HG03066 (cell line): ENCODE measurements around the gene CD2AP.
"Not testable (repeated sequence)": the region's sequence is repeated elsewhere in the genome, so short reads cannot be mapped to it uniquely, and the experiment has no call there.

Source experiments
- ATAC-seq: cut with Tn5 transposase; IDR thresholded peaks from one replicate; pipeline ENCODE4 v1.9.1; 2021; ENCODE audit warnings: low read depth; ENCODE audit not compliant: unreplicated experiment

The CD2AP gene

DNA sequence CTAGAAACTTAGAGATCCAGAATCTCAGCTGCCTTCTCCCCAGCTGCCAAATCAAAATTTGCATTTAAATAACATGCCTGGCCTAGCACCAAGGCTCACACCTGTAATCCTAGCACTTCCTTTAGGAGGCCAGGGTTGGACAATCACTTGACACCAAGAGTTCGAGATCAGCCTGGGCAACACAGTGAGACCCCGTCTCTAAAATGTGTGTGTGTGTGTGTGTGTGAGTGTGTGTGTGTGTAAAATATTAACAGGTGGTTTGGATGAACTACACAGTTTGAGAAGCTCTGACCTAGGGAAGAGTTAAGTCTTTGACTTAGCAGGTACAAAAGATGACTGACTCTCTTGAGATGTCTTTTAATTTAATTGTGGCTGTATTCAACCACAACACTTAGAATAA is 20.2 kb upstream of the CD2AP start:
- ATAC-seq, result no peak

- no peak for ATAC-seq
Measured at GRCh38 chr6:47464052-47464451, 13.5 kb upstream of the CD2AP start.

DNA sequence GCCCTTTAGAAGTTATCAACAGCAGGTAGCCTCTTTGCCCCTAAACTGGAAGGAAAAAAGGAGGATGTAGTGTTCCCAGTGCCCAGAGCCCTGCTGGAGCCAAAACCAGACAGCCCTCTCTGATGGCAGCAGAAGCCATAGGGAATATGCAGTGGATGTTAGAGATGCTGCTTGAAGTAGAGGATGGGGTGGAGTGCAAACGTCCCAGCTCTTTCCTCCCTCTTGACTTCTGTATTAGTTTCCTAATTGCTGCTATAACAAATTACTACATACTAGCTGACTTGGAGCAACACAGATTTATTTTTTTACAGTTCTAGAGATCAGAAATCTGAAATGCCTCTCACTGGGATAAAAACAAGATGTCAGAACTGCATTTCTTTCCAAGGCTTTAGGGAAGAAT is 12.5 kb upstream of the CD2AP start:
- no peak for ATAC-seq

DNA sequence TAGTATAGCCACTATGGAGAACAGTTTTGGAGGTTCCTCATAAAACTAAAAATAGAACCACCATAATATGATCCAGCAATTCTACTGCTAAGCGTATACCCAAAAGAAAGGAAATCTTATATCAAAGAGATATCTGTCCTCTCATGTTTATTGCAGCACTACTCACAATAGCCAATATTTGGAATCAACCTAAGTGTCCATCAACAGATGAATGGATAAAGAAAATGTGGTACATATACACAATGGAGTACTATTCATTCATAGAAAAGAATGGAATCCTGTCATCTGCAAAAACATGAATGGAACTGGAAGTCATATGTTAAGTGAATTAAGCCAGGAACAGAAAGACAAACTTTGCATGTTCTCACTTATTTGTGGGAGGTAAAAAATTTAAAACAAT is 5.7 kb upstream of the CD2AP start:
- ATAC-seq, result no peak

- no peak for ATAC-seq
Measured at GRCh38 chr6:47473791-47474346, 3.7 kb upstream of the CD2AP start.

GRCh38 chr6:47475319-47475816 is 2.2 kb upstream of the CD2AP start:
- no peak for ATAC-seq

GRCh38 chr6:47476781-47477496 is 650 bp upstream of the CD2AP start:
- ATAC-seq, result no peak

DNA sequence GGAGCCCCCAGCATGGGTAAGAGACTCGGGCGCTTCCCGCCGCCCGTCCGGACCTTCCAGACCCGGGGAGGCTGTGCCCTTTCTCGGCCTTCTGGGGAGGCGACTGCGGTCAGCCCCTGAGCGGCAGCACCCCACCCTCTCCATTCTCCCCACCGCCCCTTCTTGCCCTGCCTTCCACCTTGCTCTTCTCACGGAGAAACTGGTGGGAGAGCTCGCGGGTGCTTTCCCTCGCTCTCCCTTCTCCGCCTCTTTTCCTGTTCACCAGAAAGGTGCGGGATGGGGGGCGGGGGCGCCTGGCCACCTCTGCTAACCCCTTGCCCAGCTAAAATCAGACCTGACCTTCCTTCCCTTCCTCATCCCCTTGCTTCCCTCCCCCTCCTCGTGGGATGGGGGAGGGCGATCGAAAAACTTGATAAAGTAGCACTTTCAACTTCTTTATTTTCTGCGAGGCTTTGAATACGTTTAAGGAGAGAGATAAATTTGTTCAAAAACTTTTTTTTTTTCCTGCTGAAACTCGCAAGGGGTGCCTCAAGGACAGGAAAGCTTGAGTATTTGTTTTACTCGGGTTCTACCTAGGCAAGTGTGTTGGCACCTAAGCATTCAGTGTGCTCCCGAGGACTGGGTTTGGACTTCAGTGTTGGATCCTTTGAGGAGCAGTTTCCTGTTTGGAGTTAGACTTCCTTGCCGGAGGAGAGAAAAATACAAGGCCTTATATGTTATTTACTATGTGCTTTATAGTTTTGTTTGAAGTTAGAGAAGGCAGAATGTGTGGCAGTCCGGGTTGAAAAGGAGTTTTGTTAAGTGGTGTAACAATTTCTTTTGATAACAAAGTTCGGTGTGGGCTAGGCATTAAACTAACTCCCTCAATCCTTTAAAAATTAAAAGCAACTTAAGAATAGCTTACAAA is 897 bp downstream of the CD2AP start:
- peak; percentile 28 for ATAC-seq

- no peak for ATAC-seq
Measured at GRCh38 chr6:47479140-47479508, 1.5 kb downstream of the CD2AP start.

DNA sequence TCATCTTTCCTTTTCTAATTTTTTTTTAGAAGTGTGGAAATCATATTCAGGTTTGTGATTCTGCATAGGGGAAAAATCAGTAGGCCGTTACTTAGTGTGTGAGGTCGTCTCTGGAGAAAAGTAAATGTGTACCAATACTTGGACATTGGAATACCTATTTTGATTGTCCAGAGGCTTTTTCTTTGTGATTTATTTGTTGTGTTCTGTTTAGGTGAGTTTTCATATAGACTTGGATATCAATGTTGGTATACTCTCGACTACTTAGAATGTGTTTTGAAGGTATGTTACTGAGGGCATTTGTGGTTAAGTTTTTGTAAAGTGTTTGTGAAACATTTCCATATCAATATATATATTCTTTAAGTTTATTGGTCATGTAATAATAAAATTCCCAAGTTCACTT is 2.3 kb downstream of the CD2AP start:
- no peak for ATAC-seq

DNA sequence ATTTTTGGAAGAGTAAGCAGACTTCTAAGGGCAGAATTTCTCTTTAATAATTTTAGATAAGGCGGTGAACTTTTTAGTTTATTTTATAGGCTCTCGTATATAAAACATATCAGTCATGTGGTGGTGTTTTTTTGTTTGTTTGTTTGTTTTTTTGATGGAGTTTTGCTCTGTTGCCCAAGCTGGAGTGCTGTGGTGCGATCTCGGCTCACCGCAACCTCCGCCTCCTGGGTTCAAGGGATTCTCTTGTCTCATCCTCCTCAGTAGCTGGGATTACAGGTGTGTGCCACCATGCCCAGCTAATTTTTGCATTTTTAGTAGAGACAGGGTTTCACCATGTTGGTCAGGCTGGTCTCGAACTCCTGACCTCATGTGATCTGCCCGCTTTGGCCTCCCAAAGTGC is 3.6 kb downstream of the CD2AP start:
- ATAC-seq, result not testable (repeated sequence)

GRCh38 chr6:47481806-47482205 is 4.2 kb downstream of the CD2AP start:
- no peak for ATAC-seq

- ATAC-seq, result no peak
Measured at GRCh38 chr6:47483516-47483852, 5.9 kb downstream of the CD2AP start.

DNA sequence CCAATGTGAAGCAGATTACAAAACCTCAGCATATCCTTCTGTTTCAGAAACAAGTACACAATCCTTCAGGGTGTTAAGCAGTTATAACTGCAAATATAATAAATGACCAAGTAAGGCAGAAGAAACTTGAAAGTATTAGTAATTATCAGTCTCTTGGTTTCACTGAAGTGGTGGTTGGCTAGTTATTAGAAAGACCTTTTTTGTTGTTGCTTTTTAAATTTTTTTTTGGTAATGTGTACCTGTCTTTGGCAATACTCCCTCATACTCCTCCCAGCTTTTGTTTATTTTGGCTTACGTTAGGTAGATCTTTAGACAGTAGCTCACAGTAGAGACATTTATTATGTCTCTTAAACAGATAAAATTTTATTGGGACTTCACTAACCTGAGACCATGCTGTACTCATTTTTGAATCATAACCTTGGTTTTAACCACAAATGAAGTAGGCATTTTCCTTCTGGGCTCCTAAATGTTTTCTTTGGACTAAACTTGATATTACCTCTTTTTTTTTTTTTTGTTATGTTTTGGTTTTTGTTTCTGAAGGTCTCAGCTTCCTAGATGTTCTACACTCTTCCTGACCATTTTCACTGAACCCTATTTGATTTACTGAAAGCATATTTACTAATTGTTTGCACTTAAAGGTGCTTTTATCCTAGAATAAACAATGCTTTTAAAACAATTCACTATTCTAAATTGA is 6.4 kb downstream of the CD2AP start:
- no peak for ATAC-seq

GRCh38 chr6:47484616-47485015 is 7.0 kb downstream of the CD2AP start:
- ATAC-seq, result no peak

DNA sequence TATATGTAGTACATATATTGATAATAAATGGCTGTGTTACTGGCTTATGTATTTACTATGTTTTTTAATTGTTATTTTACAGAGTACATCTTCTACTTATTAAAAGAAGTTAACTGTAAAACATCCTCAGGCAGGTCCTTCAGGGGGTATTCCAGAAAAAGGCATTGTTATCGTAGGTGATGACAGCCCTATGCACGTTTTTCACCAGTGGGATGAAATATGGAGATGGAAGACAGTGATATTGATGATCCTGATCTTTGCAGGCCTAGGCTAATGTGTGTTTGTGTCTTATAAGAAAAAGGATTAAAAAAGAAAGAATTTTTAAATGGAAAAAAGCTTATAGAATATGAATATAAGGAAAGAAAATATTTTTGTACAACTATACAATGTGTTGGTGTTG is 7.5 kb downstream of the CD2AP start:
- ATAC-seq, result no peak

- no peak for ATAC-seq
Measured at GRCh38 chr6:47485491-47486135, 8.0 kb downstream of the CD2AP start.

DNA sequence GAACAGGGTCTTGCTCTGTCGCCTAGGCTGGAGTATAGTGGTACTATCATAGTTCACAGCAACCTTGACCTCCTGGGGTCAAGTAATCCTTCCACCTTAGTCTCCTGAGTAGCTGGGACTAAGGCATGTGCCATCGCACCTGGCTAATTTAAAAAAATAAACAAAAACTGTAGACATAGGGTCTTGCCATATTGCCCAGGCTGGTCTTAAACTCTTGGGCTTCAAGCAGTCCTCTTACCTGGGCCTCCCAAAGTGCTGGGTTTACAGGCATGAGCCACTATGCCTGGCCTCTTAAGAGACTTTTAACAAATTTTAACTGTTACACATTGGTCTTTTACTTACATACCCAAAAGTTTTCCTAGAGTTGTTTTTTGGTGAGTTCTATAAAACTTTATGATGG is 12.4 kb downstream of the CD2AP start:
- ATAC-seq, result no peak

DNA sequence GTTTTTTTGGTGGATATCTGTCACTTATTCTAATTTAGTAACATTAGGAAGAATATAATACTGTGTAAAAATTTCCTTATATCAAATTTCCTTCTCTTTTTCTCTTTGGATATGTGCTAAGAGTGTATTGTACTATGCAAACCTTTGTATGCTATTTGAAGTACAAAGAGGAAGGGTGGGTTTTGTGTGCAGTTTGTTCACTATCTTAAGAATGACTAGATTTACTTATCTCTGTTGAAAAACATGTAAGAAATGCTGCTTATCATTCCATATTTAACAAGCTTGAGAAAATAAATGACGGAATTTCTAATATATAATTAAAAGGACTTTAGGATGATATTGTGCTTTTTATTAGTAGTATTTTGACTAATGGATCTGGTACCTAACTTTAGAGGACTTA is 13.1 kb downstream of the CD2AP start:
- no peak for ATAC-seq

DNA sequence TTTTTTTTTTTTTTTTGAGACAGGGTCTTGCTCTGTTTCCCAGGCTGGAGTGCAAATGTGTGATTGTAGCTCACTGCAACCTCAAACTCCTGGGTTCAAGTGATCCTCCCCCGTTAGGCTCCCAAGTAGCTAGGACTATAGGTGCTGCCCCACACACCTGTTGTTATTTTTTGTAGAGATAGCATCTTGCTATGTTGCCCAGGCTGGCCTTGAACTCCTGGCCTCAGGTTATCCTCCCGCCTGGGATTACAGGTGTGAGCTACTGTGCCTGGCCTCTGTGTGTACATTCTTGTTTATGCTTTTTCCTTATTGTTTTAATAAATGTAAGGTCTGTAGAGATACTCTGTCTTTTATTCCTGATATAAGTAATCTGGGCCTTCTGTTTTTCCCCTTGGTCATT is 14.8 kb downstream of the CD2AP start:
- ATAC-seq, result no peak

GRCh38 chr6:47495207-47495606 is 17.6 kb downstream of the CD2AP start:
- ATAC-seq, result no peak
